DOHH2 (cell line): Measurements from ENCODE around the gene CENPM.

ENCODE experiments used
- EZH2phosphoT487 ChIP-seq: fragments of 200-600 bp; sonication (generic); IDR thresholded peaks from 2 replicates; pipeline ENCODE4 v1.6.1; 2017; ENCODE audit warnings: borderline replicate concordance, mild to moderate bottlenecking, antibody characterized with exemption, low read length, moderate library complexity, mixed read lengths
- TF ChIP-seq, protein P1 (sequence below): fragments of 200-600 bp; sonication (generic); IDR thresholded peaks from one replicate; pipeline ENCODE4 v1.5.1; 2014; ENCODE audit warnings: antibody characterized with exemption, mild to moderate bottlenecking, low read depth, low read length; ENCODE audit not compliant: poor library complexity, severe bottlenecking

DNA sequence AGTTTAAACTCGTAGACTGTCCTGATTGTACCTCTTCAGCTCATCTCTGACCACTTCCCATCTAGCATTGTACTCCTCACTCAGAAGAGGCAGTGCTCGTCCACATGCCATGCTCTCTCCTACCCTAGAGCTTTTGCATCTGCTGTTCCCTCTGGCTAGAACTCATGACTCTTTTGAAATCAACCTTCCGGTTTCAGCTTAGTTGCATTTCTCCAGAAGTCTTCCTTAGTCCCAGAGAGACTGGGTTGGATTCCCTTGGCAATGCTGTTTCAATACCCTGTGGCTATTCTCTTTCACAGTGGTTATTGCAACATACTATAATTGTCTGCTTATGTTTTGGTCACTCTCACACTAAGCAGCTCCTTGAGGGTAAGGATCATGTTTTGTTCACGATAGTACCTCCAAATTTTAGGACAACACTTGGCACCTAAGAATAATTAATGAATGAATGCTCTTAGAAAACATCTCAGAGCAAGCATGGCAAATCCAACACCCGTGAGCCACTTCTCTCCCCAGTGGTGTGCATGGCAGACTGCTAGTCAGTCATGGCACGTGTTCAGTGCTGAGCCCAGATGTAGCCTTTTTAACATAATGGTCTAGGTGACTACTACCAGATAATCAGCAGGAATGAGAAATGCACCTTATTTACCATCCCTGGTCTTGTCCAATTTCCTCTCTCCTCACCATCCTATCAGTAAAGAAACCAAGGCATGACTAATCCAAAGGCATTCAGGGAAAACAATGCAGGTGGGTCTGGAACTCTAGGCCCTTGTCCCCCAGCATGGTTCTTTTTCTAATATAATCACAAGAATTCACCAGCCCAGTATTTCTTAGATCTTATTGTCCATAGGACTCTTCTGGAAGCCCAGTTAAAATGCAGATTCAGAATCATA is 36.8 kb upstream of the CENPM start:
- TF ChIP-seq, protein P1, sequence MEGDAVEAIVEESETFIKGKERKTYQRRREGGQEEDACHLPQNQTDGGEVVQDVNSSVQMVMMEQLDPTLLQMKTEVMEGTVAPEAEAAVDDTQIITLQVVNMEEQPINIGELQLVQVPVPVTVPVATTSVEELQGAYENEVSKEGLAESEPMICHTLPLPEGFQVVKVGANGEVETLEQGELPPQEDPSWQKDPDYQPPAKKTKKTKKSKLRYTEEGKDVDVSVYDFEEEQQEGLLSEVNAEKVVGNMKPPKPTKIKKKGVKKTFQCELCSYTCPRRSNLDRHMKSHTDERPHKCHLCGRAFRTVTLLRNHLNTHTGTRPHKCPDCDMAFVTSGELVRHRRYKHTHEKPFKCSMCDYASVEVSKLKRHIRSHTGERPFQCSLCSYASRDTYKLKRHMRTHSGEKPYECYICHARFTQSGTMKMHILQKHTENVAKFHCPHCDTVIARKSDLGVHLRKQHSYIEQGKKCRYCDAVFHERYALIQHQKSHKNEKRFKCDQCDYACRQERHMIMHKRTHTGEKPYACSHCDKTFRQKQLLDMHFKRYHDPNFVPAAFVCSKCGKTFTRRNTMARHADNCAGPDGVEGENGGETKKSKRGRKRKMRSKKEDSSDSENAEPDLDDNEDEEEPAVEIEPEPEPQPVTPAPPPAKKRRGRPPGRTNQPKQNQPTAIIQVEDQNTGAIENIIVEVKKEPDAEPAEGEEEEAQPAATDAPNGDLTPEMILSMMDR: no peak
- TF ChIP-seq EZH2phosphoT487: no peak
